GM19238 (cell line): ENCODE measurements around the gene UGT2B17.
"Not testable (repeated sequence)": the region's sequence is repeated elsewhere in the genome, so short reads cannot be mapped to it uniquely, and the experiment has no call there.

ENCODE experiments used
- DNase-seq: peaks from one replicate; pipeline ENCODE4 v3.0.0; 2011; ENCODE audit warnings: low spot score; ENCODE audit not compliant: insufficient read length

UGT2B17 gene

DNA sequence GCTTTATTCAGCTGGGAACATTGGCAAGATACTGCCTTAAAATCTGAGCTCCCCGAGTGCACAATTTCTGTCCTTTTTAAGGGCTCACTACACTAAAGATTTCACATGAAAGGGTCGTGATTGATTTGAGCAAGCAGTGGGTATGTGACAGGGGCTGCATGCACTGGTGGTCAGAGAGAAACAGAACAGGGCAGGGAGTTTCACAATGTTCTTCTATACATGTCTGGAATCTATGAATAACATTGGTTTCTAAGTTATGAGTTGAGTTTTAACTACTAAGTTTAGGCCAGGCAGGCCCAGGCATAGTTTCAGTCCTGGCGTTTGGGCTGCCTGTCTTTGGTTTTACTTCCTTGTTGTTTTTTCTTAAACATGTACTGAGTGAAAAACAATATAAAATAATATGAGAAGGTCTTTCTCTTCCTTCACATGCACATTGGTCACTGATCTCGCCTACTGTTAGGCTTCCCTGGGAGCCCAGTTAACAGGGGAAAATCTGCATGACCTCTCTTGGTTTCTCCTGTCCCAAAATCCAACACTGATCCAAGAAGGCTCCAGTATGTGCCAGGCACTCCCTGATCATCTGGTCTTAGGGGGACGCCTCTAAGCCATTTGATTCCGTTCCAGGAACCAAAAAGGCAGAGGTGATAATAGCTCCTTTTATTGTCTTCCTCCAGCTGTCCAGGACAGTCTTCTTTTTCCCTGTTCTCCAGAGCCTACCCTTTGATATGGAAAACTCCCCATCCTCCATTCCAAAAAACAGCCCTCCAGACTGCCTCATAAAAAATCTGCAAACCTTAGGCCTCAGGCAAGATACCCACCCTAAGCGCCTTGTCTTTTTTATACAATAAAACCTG is at the start of gene UGT2B17:
Gene UGT2B17, minus strand, starts transcription at position 51 of the 854 bp plus-strand sequence. CDS start 7,838 bp downstream, outside the sequence.
- DNase-seq = no peak

DNA sequence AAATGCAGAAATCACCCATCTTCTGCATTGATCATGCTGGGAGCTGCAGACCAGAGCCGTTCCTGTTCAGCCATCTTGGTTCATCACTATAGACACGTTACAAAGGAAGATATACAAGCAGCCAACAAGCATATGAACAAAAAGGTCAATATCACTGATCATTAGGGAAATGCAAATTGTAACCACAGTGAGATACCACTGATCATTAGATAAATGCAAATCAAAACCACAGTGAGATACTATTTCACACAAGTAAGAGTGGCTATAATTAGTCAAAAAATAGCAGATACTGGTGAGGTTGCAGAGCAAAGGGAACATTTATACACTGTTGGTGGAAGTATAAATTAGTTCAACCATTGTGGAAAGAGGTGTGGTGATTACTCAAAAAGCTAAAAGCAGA is 46.6 kb upstream of the UGT2B17 start:
- DNase-seq = not testable (repeated sequence)

DNA sequence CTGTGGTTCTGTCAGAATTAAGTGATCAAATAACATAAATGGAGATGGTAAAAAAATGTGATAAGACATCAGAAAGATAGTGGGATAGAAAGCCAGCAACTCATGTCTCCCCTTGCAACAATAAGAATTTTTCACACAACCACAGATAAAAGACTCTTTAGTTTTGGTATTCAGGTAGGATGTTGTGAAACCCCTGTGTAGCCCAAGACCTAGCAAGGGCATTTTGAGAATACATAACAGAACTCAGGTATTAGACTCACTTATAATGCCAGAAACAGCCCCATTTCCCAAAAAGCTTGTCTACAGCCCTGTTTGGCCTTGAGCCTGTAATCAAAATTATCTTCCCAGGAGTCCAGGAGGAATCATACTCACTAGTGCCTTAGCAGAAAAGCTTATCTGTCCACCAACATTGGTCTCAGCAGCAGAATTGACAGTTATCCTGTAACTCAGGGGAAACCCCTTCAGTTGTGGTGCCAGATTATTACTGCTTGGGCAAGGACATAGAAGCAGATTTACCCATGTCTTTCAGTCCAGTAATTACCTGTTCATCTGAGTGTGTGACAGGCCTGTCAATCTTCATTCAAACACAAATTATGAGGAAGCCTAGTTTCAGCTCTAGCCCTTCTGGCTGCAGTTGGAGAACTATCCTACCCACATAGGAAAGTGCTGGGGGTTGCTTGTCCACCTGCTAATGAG is 41.0 kb upstream of the UGT2B17 start:
- no peak for DNase-seq

DNA sequence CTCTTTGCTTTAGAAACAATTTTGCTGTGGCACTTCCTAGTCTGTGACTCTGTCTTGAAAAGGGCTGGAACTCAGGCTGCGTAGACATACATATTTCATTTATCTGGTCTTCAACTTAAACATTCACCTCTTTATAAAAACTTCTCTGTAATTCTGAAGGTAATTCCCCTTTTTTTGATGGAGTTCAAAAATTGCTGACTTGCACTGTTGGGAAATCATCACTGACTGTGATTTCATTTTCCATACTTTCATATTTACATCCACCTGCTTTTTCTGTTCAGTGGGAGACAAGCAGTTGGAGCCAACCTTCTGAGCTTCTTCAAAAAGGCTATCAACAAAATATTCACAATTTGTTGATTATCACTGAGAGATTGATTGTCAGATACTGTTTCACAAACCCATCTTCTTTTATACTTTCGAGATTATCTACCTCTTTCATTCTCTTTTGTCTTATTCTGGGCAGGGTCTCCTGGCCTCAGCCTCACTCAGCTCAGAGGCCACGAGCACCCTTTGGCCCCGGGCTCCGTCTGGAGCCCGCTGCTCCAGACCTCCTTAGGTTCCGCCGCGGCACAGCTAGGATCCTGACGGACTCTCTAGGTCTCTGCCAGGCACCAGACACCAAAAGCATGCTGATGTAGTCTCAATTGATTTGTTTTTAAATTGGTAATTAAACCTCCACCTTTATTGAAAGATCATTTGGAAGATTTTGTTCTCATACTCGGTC is 39.7 kb upstream of the UGT2B17 start:
- DNase-seq = no peak

DNA sequence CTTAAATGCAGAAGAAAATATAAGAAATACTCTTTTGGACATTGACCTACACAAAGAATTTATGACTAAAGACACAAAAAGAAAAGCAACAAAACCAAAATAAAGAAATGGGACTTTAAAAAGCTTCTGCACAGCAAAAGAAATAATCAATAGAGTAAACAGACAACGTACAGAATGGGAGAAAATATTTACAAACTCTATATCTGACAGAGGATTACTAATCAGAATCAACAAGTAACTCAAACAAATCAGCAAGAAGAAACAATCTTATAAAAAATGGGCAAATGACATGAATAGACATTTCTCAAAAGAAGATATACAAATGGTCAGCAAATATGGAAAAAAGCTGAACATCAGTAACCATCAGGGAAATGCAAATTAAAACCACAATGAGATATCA is 37.6 kb upstream of the UGT2B17 start:
- DNase-seq = no peak

DNA sequence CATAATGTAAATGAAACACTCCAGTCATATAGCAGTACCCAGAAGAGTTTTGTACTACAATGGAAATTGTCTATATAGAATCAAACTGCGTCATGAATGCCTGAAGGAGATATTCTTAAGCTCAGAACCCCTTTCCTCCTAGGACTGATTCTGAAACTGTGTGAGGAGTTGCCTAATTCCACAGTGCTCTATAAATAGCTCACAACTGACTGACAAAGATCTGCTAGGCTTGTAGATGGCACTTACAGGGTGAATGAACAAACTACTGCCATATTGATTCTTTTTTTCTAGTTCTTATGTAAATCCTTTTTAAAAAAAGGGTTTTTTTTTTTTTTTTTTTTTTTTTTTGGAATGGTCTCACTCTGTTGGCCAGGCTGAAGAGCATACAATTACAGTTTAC is 30.1 kb upstream of the UGT2B17 start:
- DNase-seq = no peak

- no peak for DNase-seq
Observed at GRCh38 chr4:68599150-68599549, 23.0 kb upstream of the UGT2B17 start.

DNA sequence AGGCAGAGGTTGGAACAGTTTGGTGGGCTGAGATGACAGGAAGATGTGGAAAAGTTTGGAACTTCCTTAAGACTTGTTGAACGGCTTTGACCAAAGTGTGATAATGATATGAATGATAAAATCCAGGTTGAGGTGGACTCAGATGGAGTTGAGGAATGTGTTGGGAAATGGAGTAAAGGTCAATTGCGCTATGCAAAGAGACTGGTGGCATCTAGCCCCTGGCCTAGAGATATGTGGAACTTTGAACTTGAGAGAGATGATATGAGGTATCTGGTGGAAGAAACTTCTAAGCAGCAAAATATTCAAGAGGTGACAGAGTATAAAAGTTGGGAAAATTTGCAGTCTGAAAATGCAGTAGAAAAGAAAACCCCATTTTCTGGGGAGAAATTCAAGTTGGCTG is 21.4 kb upstream of the UGT2B17 start:
- no peak for DNase-seq

GRCh38 chr4:68594678-68595077 is 18.6 kb upstream of the UGT2B17 start:
- DNase-seq = no peak

DNA sequence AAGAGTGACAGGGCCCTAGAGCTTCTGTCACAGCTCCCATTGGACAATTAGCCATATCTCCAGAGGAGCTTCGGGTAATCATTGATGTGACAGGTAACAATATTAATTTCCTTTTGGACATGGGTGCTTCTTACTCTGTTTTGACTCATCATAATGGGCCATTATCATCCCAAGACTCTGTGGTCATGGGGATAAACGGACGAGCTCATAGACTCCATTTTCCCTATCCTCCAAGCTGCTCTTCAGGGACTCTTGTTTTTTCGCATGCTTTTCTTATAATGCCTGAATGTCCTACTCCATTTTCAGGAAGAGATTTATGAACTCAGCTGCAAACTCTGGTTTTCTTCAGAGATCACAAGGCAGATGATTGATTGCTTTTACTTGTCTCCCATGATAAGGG is 17.0 kb upstream of the UGT2B17 start:
- DNase-seq = no peak

DNA sequence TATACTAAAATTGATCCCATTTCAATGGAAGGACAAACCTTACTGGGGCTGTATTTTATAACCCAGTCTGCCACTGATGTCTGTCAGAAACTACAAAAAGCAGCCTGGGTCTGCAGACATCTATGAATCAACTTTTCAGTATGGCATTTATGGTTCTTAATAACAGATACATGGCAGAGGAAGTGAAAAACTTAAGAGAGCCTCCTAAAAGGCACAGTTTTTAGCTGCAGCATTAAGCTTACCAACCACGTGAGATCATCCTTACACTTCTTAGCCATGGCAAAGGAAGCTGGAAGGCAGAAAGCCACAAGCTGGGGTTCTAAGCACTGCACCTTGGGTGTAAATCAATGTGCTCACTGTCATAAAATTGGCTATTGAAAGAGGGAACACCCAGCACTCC is 16.6 kb upstream of the UGT2B17 start:
- no peak for DNase-seq

DNA sequence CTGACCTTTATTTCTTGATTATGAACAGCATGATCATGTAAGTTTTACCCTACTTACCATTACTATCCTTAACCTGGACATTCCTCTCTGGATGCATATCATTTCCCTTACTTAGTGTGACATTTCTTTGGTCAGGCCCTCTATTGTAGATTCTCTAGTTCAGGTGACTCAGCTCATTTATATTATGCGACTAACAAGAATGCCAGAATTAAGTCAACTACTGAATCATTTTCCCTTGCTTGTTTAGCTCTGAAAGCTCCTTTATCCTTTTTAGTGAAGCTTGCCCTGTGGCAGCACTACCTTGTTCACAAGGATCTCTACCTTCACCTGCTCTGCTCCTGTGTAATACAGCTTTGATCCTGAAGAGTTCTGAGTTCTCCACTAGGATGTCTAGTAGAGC is 15.1 kb upstream of the UGT2B17 start:
- DNase-seq = no peak

- no peak for DNase-seq
Observed at GRCh38 chr4:68589790-68590189, 13.7 kb upstream of the UGT2B17 start.

- no peak for DNase-seq
Observed at GRCh38 chr4:68582339-68582717, 6.2 kb upstream of the UGT2B17 start.

DNA sequence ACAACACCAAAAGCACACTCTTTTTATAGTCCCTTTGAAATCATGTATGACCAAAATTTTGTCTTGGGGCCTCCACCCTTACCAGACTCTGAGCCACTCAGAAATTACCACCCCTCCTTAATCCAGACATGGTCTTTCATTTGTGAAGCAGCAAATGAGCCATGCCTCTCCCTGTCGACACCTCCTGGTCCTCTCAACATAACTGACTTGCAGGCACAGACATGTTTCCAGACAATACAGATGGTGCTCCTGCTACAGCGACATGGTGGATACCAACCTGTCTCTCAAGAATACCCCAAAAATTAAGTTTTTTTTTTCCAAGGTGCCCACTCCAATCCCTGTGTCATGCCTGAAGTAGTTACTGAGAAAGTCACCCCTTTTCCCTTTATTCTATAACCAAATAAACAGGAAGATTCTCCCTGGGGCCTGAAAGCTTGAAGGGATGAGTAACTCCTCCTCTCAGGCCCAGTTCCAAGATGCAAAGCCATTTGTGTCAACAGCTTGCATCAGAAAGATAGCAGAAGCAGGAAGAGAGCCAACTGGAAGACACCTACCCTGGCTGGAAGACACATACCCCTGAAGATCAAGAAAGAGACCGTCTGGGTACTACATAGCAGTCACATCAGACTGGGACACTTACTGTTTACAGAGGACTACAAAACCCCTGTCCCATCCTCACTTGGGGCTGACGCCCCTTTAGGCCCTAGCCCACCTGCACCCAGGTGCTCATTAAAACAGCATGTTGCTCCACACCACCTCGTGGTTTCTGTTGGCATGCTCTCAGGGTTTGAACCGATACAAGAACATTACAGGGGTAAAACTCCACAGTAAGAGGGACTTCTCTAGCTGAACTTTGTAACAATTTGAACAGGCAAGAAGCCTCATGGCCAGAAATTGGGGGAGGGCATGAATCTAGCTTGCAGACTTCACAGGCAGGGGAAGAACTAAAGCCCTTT is 5.5 kb upstream of the UGT2B17 start:
- no peak for DNase-seq

DNA sequence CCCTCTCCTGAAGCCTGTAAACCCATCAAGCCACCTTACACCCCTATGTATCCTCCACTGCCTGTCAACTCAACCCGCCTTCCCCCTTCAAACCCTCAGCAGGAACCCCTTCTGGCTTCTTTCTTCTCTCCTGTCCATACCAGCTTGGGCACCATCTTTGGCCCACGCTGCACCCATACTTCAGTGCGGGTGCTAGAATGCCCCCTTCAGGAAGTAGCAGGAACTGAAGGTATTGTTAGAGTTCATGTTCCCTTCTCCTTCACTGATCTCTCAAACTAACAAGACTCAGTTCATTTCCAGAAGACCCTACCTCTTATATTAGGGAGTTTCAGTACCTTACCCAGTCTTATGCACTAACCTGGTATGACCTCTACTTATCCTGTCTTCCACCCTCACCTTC is 1.5 kb upstream of the UGT2B17 start:
- DNase-seq = no peak

- DNase-seq = not testable (repeated sequence)
Observed at GRCh38 chr4:68575636-68576035, 486 bp downstream of the UGT2B17 start.

GRCh38 chr4:68575081-68575480 is 1.0 kb downstream of the UGT2B17 start:
- no peak for DNase-seq

GRCh38 chr4:68572653-68573170 is 3.4 kb downstream of the UGT2B17 start:
- no peak for DNase-seq

DNA sequence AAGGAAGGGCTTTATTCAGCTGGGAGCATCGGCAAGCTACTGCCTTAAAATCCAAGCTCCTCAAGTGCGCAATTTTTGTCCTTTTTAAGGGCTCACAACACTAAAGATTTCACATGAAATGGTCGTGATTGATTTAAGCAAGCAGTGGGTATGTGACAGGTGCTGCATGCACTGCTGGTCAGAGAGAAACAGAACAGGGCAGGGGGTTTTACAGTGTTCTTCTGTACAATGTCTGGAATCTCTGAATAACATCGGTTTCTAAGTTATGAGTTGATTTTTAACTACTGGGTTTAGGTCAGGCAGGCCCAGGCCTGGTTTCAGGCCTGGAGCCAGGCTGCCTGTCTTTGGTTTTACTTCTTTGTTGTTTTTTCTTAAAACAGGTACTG is 6.0 kb downstream of the UGT2B17 start:
- no peak for DNase-seq
